ENCODE data around the gene FSTL3. TPM values are rescaled to one million over a fixed set of nuclear protein-coding genes. Genes with fewer than 3 reads are reported as not detected.

FSTL3 gene
- total RNA-seq, 4 donors from 2014 or later: 105 to 200 (median 133) TPM

DNA sequence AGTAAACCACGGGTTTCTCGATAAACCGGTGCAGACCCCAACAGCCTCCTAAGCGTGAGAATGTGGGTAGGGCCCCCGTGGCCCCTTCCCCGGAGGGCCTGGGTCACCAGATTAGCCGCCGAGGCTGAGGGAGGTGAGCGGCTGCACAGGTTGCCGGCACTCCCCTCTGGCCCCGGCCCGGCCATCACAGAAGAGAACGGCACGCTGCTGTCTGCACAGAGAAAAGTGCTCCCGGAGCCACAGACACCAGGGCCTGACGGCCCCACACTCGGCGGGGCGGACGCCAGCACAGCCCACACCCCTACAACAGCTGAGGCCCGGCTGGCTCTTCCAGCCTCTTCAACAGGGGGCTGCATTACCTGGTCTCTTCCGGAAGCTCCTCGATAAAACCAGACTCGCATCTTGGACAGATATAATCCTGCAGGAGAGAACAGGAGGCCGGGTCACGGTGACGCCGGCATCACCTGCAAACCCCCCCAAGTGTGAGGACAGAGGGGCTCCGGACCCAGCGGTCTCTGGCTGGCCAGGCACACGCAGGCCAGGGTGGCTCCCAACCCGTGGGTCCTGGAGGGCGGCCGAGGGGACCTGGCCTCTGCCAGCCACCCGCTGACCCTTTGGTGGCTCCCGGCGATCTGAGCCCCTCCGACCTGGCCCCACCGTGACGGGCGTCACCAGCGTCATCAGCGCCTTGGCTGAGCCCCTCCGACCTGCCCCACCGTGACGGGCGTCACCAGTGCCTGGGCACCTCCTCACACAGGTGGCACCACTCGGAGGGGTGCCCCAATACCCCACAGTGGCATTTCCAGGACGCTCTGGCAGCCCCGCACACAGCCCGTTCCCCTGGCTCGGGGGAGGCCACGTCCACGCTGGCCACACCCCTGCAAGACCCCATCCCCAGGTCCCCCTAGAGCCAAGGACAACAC is 23.5 kb upstream of the FSTL3 start:
- peaks cover 0 to 89% of the 10 kb centered on the region in 2 donors for H3K36me3 ChIP-seq
- no peaks in the 10 kb centered on the region for H3K9me3 ChIP-seq
- no peak overlapping the region for H3K27ac ChIP-seq
- TF ChIP-seq, protein P1, sequence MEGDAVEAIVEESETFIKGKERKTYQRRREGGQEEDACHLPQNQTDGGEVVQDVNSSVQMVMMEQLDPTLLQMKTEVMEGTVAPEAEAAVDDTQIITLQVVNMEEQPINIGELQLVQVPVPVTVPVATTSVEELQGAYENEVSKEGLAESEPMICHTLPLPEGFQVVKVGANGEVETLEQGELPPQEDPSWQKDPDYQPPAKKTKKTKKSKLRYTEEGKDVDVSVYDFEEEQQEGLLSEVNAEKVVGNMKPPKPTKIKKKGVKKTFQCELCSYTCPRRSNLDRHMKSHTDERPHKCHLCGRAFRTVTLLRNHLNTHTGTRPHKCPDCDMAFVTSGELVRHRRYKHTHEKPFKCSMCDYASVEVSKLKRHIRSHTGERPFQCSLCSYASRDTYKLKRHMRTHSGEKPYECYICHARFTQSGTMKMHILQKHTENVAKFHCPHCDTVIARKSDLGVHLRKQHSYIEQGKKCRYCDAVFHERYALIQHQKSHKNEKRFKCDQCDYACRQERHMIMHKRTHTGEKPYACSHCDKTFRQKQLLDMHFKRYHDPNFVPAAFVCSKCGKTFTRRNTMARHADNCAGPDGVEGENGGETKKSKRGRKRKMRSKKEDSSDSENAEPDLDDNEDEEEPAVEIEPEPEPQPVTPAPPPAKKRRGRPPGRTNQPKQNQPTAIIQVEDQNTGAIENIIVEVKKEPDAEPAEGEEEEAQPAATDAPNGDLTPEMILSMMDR (IDR thresholded peaks at IDR 0.05): no peak
- TF ChIP-seq EP300 (IDR thresholded peaks at IDR 0.05) (no peak), POLR2AphosphoS5 (IDR thresholded peaks at IDR 0.05) (no peak), POLR2A (IDR thresholded peaks at IDR 0.05) (no peak)
- ATAC-seq: no peak
- peaks cover 0 to 33% (median 10%) of the 10 kb centered on the region in 3 donors for H3K4me1 ChIP-seq
- H3K27me3 ChIP-seq: no peaks in the 10 kb centered on the region
- 96% methylated on average over 9 of the region's 54 CpGs; no CpG with 5 or more reads in 1 of the 2 donors for WGBS, 2 donors (ENCODE audit: low coverage in 1 of 2)
- no peak overlapping the region for H3K4me3 ChIP-seq

DNA sequence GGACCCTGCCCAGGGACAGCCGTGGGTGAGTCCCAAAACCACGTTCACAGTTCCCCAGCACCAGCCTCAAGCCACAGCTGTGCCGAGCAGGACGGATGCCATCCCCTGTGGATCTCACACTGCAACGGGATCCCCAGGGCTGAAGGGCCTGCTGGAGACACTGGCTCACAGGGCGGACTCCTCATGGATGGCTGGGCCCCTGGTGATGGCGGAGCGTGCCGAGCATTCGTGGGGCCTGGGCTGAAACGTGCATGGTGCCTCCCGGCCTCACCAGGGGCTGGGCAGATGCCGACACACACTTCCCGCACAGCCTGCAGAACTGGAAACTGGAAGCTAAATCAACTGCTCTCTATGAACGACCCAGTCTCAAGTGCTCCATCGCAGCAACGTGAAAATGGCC is 22.8 kb upstream of the FSTL3 start:
- WGBS, 2 donors (ENCODE audit: low coverage in 1 of 2): 90% methylated on average over 6 of the region's 17 CpGs; no CpG with 5 or more reads in 1 of the 2 donors
- H3K4me3 ChIP-seq: no peak overlapping the region
- no peaks in the 10 kb centered on the region for H3K27me3 ChIP-seq
- H3K9me3 ChIP-seq: no peaks in the 10 kb centered on the region
- peaks cover 0 to 85% of the 10 kb centered on the region in 2 donors for H3K36me3 ChIP-seq
- TF ChIP-seq POLR2AphosphoS5 (IDR thresholded peaks at IDR 0.05): no peak
- TF ChIP-seq, protein P1 (IDR thresholded peaks at IDR 0.05): no peak
- no peak for TF ChIP-seq POLR2A (IDR thresholded peaks at IDR 0.05)
- TF ChIP-seq EP300 (IDR thresholded peaks at IDR 0.05): no peak
- no peak overlapping the region for H3K27ac ChIP-seq
- H3K4me1 ChIP-seq: peaks cover 0 to 40% (median 11%) of the 10 kb centered on the region in 3 donors
- ATAC-seq: no peak

DNA sequence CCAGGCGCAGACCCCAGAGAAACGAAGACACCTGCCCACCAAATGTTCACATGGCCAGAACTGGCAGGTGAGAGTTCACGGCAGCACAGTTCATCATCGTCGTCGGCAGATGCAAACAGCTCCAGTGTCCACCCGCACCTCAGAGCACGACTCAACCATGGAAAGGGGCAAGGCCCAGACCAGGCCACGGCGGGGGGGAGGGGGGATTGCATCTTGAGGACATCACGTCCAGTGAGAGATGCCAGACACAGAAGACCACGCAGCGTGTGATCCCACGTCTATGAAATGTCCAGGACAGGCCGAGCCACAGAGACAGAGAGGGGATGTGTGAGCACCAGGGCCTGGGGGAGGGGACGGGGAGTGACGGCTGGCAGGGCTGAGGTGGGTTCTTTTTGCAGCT is 20.5 kb upstream of the FSTL3 start:
- Histone ChIP-seq H3K9me3 (no peaks in the 10 kb centered on the region), H3K36me3 (peaks cover 0 to 67% of the 10 kb centered on the region in 2 donors), H3K27ac (no peak overlapping the region), H3K27me3 (no peaks in the 10 kb centered on the region), H3K4me1 (peaks cover 0 to 62% (median 33%) of the 10 kb centered on the region in 3 donors), H3K4me3 (no peak overlapping the region)
- WGBS, 2 donors (ENCODE audit: low coverage in 1 of 2): 44 to 45% methylated on average over 5 of the region's 17 CpGs
- ATAC-seq: no peak
- no peak for TF ChIP-seq POLR2AphosphoS5 (IDR thresholded peaks at IDR 0.05)

DNA sequence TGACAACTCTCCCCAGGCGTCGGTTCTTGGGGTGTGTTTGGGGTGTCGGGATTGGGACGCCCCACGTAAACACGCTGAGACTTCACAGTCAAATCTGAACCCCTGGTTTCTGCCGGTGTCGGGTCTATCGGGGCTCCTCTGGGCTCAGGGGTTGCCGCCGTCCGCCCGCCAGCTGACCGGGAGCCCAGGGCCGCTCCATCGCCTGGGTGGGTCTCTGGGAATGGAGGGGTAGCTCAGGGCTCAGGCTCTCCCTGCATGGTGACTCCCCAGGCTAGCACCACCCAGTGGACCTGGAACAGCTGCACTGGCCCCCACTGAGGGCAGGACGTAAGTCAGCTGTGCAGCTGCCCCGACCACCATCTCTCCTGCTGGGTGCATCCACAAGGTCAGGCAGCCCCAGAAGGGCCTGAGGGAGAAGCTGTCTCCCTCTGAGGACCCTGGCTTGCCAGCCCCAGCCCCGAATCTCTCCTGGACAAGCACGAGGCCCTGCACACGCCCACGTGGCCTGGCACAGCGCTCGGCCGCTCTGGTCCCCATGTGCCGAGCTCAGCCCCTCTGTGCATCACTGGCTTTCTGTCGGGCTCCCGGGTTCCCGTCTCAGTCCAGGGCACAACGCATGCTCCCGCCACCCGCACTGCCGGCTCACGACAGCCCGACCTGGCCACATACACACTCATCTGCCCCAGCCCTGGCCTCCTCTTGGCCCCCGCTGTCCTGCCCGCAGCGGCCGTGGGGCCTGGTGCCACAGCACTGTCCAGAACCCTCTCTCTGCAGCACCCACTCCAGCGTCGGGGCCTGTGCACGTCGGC is 19.2 kb upstream of the FSTL3 start:
- H3K27ac ChIP-seq: no peak overlapping the region
- 63% methylated on average over 8 of the region's 43 CpGs; no CpG with 5 or more reads in 1 of the 2 donors for WGBS, 2 donors (ENCODE audit: low coverage in 1 of 2)
- no peaks in the 10 kb centered on the region for H3K9me3 ChIP-seq
- H3K4me3 ChIP-seq: no peak overlapping the region
- H3K4me1 ChIP-seq: peaks cover 0 to 75% (median 45%) of the 10 kb centered on the region in 3 donors
- TF ChIP-seq POLR2A (IDR thresholded peaks at IDR 0.05) (no peak), POLR2AphosphoS5 (IDR thresholded peaks at IDR 0.05) (no peak), EP300 (IDR thresholded peaks at IDR 0.05) (no peak)
- TF ChIP-seq, protein P1 (IDR thresholded peaks at IDR 0.05): no peak
- no peaks in the 10 kb centered on the region for H3K27me3 ChIP-seq
- peaks cover 0 to 54% of the 10 kb centered on the region in 2 donors for H3K36me3 ChIP-seq
- ATAC-seq: no peak

DNA sequence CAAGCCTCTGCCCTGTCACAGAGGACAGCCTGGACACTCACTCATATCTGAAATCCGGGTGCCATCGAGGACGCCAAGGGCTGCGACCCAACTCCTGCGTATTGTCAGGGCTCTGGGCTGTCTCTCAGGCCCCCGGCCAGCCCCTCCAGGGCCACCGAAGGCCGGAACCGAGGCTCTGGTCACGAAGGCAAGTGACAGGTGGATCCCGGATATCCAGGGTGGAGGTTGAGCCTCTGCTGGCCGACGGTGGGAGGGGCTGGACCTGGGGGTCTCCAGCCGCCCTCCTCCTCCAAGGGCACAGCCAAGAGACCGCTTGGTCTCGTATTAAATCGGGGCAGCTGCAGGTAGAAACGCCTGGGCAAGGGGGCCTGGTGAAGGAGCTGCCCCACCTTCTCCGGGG is 18.6 kb upstream of the FSTL3 start:
- TF ChIP-seq POLR2AphosphoS5 (IDR thresholded peaks at IDR 0.05) (no peak), POLR2A (IDR thresholded peaks at IDR 0.05) (no peak)
- TF ChIP-seq, protein P1 (IDR thresholded peaks at IDR 0.05): no peak
- WGBS, 2 donors (ENCODE audit: low coverage in 1 of 2): no CpG with 5 or more reads among the region's 19 CpGs
- Histone ChIP-seq H3K36me3 (peaks cover 0 to 48% of the 10 kb centered on the region in 2 donors), H3K4me3 (no peak overlapping the region), H3K4me1 (peaks cover 0 to 80% (median 46%) of the 10 kb centered on the region in 3 donors), H3K9me3 (no peaks in the 10 kb centered on the region), H3K27me3 (no peaks in the 10 kb centered on the region), H3K27ac (peak overlapping the region in 1 of 4 donors; percentile 20)
- ATAC-seq: no peak
